Measurements from ENCODE around the gene KLHL30.

- no peak for TF ChIP-seq CTCF (IDR thresholded peaks at IDR 0.05 in 2 of 3, conservative IDR thresholded peaks at IDR 0.05 in 1 of 3; ENCODE audit: borderline replicate concordance in 1 of 3, insufficient read depth in 1 of 3, low read depth in 2 of 3, low read length in 2 of 3)
- TF ChIP-seq EZH2 (IDR thresholded peaks at IDR 0.05): no peak
- no peak for TF ChIP-seq POLR2A (IDR thresholded peaks at IDR 0.05; ENCODE audit: borderline replicate concordance, extremely low read depth, insufficient read depth, insufficient read length)
- no peak for TF ChIP-seq ZBTB33 (IDR thresholded peaks at IDR 0.05; ENCODE audit: extremely low read depth, insufficient replicate concordance, low read length)
Observed at GRCh38 chr2:238095143-238095542, 43.3 kb upstream of the KLHL30 start.
